Duodenal mucosa (tissue), 2 donors: Measurements from ENCODE around the gene LYZL6.

Experiments used
- H3K27ac ChIP-seq: one replicate; pipeline ENCODE4 v1.7.0; 2013; ENCODE audit warnings: low read depth, low read length
- H3K27me3 ChIP-seq, 2 donors: one replicate each; pipeline ENCODE4 v1.7.0; 2013; ENCODE audit warnings: low read length in 2 of 2, control low read depth in 1 of 2; ENCODE audit not compliant: insufficient read depth in 2 of 2, control insufficient read depth in 1 of 2
- H3K36me3 ChIP-seq, 2 donors: one replicate each; pipeline ENCODE4 v1.7.0; 2013; ENCODE audit warnings: low read length in 2 of 2, control low read depth in 1 of 2; ENCODE audit not compliant: insufficient read depth in 2 of 2, control insufficient read depth in 1 of 2
- H3K4me1 ChIP-seq, 2 donors: one replicate each; pipeline ENCODE4 v1.7.0; 2013; ENCODE audit warnings: low read length in 2 of 2, control low read depth in 1 of 2; ENCODE audit not compliant: insufficient read depth in 2 of 2, control insufficient read depth in 1 of 2
- H3K4me3 ChIP-seq, 2 donors: one replicate each; pipeline ENCODE4 v1.7.0; 2013; ENCODE audit warnings: low read length in 2 of 2, low read depth in 1 of 2
- H3K9ac ChIP-seq, 2 donors: one replicate each; pipeline ENCODE4 v1.7.0; 2013; ENCODE audit warnings: low read length in 2 of 2, low read depth in 1 of 2
- H3K9me3 ChIP-seq, 2 donors: one replicate each; pipeline ENCODE4 v1.7.0; 2013; ENCODE audit warnings: low read length in 2 of 2, control low read depth in 1 of 2; ENCODE audit not compliant: control insufficient read depth in 1 of 2

Gene LYZL6

GRCh38 chr17:35909408-35909807 is 34.1 kb downstream of the LYZL6 start:
- Histone ChIP-seq H3K27ac (no peak overlapping the region), H3K36me3 (no peaks in the 10 kb centered on the region), H3K9ac (no peak overlapping the region), H3K4me1 (no peaks in the 10 kb centered on the region), H3K9me3 (no peaks in the 10 kb centered on the region), H3K4me3 (no peak overlapping the region), H3K27me3 (no peaks in the 10 kb centered on the region)

- H3K9me3 ChIP-seq, result no peaks in the 10 kb centered on the region
- no peak overlapping the region for H3K4me3 ChIP-seq
- no peak overlapping the region for H3K9ac ChIP-seq
- H3K36me3 ChIP-seq, result no peaks in the 10 kb centered on the region
- no peak overlapping the region for H3K27ac ChIP-seq
- no peaks in the 10 kb centered on the region for H3K27me3 ChIP-seq
- H3K4me1 ChIP-seq, result no peaks in the 10 kb centered on the region
Measured at GRCh38 chr17:35907691-35908090, 35.8 kb downstream of the LYZL6 start.

GRCh38 chr17:35906926-35907637 is 36.4 kb downstream of the LYZL6 start:
- Histone ChIP-seq H3K4me3 (no peak overlapping the region), H3K4me1 (no peaks in the 10 kb centered on the region), H3K36me3 (no peaks in the 10 kb centered on the region), H3K27me3 (no peaks in the 10 kb centered on the region), H3K27ac (no peak overlapping the region), H3K9ac (no peak overlapping the region), H3K9me3 (no peaks in the 10 kb centered on the region)

GRCh38 chr17:35906191-35906925 is 37.2 kb downstream of the LYZL6 start:
- Histone ChIP-seq H3K36me3 (no peaks in the 10 kb centered on the region), H3K27me3 (no peaks in the 10 kb centered on the region), H3K4me3 (no peak overlapping the region), H3K27ac (no peak overlapping the region), H3K4me1 (no peaks in the 10 kb centered on the region), H3K9ac (no peak overlapping the region), H3K9me3 (no peaks in the 10 kb centered on the region)

DNA sequence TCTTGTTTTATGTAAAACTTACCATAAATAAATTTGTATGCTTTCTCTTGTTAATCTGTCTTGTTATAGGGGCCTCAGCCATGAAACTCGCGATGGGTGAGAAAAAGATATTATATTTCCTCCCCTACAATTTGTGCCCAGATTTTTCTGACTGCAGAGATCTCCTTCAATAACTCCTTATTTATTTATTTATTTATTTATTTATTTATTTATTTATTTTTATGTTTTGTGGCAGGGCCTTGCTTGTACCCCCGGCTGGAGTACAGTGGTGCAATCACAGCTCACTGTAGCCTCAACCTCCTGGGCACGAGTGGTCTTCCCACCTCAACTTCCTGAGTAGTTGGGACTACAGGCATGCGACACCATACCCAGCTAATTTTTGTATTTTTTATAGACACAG is 40.1 kb downstream of the LYZL6 start:
- peaks cover 0 to 14% of the 10 kb centered on the region in 2 donors for H3K4me1 ChIP-seq
- no peak overlapping the region for H3K27ac ChIP-seq
- H3K9me3 ChIP-seq, result no peaks in the 10 kb centered on the region
- H3K9ac ChIP-seq, result no peak overlapping the region
- H3K4me3 ChIP-seq, result no peak overlapping the region
- no peaks in the 10 kb centered on the region for H3K27me3 ChIP-seq
- no peaks in the 10 kb centered on the region for H3K36me3 ChIP-seq

- Histone ChIP-seq H3K4me3 (no peak overlapping the region), H3K36me3 (no peaks in the 10 kb centered on the region), H3K27me3 (no peaks in the 10 kb centered on the region), H3K9me3 (no peaks in the 10 kb centered on the region), H3K4me1 (peaks cover 0 to 15% of the 10 kb centered on the region in 2 donors), H3K9ac (no peak overlapping the region), H3K27ac (no peak overlapping the region)
Measured at GRCh38 chr17:35901631-35902175, 41.8 kb downstream of the LYZL6 start.

DNA sequence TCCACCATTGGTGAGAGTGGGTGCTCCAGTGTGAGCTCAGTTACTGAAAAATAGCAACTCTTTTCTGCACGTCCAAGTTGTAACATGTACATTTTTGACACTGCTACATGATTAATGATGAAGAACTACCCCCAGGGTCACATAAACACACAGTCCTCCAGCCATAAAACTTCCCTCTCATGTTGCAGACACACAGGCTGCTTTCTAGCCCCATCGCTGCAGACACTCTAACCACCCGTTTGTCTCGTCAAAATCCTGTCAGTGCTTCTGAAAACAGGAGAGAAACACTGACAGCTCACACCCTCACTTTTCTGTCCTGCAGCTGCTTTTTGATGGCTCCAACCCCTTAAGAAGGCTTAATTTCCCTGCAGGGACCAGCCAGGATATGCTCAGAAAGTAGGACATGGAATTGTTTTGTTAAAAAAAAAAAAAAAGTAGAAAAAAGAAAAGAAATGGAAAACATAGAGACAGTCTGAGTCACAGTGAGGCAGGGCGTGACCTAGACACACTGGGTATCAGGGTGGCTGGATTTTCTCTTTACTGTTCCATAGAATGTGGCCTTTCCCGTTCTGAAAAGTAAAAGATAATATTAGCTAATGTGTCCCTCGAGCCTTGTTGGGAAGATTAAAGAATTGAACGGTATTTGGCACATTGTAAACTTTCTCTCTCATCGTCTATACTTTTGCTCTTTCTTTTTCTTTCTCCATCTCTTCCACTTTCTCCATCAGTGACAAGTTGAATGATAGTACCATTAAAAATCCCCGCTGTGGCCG is 42.6 kb downstream of the LYZL6 start:
- no peaks in the 10 kb centered on the region for H3K27me3 ChIP-seq
- no peak overlapping the region for H3K4me3 ChIP-seq
- no peak overlapping the region for H3K9ac ChIP-seq
- no peaks in the 10 kb centered on the region for H3K36me3 ChIP-seq
- no peaks in the 10 kb centered on the region for H3K9me3 ChIP-seq
- H3K4me1 ChIP-seq, result peaks cover 0 to 17% of the 10 kb centered on the region in 2 donors
- no peak overlapping the region for H3K27ac ChIP-seq

GRCh38 chr17:35900280-35900679 is 43.2 kb downstream of the LYZL6 start:
- Histone ChIP-seq H3K9ac (no peak overlapping the region), H3K4me3 (no peak overlapping the region), H3K27ac (no peak overlapping the region), H3K36me3 (no peaks in the 10 kb centered on the region), H3K9me3 (no peaks in the 10 kb centered on the region), H3K4me1 (peaks cover 0 to 22% of the 10 kb centered on the region in 2 donors), H3K27me3 (no peaks in the 10 kb centered on the region)

- Histone ChIP-seq H3K27me3 (no peaks in the 10 kb centered on the region), H3K4me1 (peaks cover 0 to 23% of the 10 kb centered on the region in 2 donors), H3K4me3 (no peak overlapping the region), H3K9ac (no peak overlapping the region), H3K36me3 (no peaks in the 10 kb centered on the region), H3K27ac (no peak overlapping the region), H3K9me3 (no peaks in the 10 kb centered on the region)
Measured at GRCh38 chr17:35898283-35899070, 45.0 kb downstream of the LYZL6 start.
